HG03460 (cell line): ENCODE results near the gene TNFAIP8.

Source experiments
- ATAC-seq: cut with Tn5 transposase; IDR thresholded peaks from one replicate; pipeline ENCODE4 v1.9.1; 2021; ENCODE audit not compliant: unreplicated experiment

Gene TNFAIP8

DNA sequence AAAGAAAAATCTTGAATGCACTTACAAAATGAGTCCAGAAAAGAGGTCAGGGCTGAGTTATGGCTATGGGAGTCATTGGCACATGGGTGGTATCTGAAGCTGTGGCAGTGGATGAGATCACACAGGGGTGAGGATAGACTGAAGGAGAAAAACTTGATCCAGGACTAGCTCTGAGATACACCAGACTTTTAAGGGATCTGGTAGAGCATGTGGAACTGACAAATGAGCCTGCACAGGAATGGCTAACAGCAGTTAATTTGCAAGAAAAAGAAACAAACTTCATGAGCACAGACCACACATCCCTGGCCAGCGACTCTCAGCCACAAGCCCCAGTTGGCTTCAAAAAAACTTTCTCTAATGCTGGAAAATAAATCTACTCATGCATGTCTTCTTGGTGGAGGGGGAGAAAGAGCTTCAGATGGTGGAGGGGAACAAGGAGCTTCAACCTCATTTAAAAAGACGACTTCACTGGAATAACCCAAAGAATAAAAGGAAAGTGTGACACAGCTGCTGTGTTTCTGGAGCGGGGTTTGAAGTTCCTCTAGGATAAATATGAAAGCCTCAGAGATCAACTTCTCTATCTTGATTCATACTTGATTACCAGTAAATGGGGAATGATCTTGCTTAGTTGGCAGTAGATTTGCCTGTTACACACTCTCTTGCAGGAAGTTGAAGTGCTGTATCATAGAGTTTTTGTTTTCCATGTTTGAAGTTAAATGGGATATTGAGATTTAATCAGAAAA, 33.6 kb downstream of the TNFAIP8 start:
- ATAC-seq, result peak; percentile 51

- ATAC-seq, result no peak
These were observed 34.6 kb downstream of the TNFAIP8 start for GRCh38 chr5:119390404-119390803.

- no peak for ATAC-seq
These were observed 37.4 kb downstream of the TNFAIP8 start for GRCh38 chr5:119393201-119393691.

- ATAC-seq, result no peak
These were observed 37.9 kb downstream of the TNFAIP8 start for GRCh38 chr5:119393746-119394145.

DNA sequence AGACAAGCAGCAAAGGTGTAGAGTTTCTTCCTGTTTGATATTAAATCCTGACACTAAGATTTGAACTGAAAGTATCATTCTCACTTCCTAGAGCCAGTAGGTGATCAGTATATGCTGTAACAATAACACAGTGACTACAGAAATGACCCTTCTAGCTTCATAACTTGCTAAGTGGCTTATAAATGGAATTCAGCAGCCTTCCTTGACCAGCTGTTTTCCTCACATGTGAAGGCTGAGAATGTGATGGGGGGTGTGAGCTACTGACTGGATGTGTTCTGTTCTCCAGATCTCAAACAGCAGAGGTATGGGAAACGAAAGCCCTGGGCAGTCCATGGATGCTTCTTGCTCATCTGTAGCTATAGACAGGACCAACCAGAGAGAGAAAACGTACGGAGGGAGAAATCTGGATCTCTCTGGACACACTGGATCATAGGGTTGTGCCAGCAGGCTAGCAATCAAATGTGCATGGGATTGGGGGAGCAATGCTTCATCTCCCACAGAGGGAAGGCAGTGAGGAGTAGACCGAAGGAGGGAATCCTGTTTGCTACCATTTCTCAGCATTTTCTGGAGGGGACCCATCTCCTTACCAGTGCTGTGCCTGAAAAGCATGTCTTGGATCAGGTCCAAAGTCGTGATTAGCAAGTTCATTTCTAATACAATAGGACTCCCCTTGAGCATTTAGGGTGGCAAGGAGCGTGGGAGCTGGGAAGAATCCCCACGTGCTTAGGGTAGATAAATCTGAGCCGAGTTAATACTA, 39.4 kb downstream of the TNFAIP8 start:
- ATAC-seq, result peak; percentile 49

DNA sequence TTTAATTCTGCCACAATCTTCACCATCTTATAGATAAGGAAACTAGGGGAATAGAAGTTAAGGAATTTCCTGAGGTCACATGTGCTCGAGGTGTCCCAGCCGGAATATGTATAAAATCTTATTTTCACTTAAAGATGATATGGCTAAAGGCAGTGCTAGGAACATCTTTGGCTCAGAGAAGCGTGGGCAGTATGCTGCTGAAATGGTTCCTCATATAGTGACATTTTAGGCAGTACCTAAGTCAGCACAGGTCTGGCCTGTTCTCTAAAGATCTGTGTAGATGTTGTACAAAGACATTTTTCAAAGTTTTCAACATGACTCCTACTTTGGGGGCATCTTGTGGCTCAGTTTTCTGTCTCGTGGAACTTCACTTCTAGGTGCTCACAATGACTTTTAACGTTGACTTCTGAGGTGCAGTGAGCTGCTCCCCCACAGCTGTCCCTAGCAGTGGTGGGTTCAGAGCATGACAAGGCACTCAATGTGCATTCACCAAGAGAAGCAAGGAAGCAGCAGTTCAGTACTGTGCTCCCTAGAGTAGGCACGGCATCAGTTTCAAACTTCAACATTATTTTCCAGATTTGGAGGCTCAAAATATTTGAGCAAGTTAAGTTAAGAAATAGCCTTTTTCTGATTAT, 40.3 kb downstream of the TNFAIP8 start:
- no peak for ATAC-seq

- ATAC-seq, result peak; percentile 51
These were observed 41.9 kb downstream of the TNFAIP8 start for GRCh38 chr5:119397518-119398380.

DNA sequence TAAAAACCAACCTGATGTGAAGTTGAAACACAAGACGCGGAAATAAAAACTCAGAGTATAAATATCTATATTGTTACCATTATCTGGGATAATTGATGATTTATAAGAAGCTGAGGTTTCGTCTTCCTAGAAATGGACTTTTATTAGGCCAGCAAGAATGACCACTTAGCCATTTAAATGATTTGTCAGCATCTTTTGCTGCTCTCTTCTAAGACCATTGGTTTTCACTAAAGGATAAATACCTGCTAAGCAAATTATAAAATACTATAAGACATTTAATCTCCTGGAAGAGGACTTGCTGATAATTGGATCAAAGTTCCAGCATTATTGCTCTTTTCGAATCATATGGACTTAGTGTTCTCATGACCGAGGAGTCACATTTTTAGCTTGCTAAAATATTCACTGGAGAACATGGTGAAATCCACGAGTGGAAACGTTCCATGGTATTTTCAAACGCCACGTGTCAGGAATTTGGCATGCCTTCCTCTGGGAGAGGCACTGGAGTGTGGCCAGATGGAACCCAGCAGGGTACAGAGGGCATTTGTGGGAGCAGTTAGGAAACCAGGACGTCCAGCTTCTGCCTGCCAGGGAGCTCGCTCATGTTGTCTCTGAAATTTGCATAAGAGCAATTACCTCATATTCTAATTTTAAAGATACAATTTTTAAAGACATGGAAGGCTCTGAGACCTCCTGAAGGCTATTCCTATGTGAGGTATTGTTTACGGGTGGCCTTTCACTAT, 43.1 kb downstream of the TNFAIP8 start:
- no peak for ATAC-seq

DNA sequence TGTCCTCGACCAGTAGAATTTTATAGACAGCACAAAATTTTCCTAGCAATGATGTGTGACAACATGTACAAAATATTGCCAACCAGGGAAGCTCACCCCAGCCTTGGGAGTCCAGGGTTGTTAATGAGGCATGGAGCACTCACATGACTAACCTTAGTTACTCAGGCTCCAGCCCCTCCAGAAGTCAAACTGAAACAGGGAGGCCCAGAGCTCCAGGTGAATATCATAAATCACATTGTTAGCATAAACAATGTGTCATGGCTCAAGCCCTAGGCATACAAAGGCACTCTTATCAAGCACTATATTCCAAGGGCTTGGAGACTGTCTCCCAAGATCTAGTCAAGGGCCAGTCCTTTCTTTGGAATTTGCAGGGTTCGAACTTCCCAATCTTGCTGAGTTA, 44.4 kb downstream of the TNFAIP8 start:
- no peak for ATAC-seq

DNA sequence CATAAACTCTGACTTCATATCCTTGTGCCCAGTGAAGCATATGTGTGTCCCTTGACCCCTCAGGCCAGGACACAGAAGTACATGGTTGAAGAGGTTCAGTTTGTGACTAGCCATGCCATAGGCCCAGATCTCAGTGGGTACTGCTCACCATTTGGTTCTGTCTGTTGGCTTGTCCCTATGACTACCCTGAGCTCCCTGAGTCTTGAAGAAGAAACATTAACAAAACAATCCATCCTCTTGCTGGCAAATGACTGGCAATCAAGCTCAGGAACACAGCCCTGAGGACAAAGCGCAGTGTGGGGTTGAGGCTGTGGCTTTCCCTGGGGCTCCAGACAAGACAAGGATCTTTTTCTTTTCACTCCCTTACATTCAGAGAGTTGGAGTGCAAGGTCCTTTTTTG, 46.3 kb downstream of the TNFAIP8 start:
- no peak for ATAC-seq

DNA sequence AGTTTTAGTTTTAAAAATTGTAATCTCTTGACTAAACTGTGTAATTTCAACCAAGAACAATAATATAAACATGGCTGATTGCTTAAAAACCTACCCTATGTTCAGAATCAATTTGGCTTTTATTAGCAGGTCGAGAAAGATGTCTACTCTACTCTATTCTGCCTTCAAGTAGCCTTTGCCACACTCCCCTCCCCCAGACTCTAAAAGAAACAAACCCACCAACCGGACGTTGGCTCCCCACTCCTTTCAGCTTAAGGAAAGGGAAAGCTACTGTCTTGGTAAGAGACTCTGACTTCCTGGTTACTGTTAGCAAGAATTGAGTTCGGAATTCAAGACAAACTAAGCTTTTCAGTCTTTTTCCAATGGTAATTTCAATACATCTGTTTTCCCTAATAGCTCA, 46.7 kb downstream of the TNFAIP8 start:
- no peak for ATAC-seq

- no peak for ATAC-seq
These were observed 48.2 kb downstream of the TNFAIP8 start for GRCh38 chr5:119404033-119404432.

- ATAC-seq, result no peak
These were observed 49.6 kb downstream of the TNFAIP8 start for GRCh38 chr5:119405419-119405818.

- no peak for ATAC-seq
These were observed 50.8 kb downstream of the TNFAIP8 start for GRCh38 chr5:119406551-119407110.

DNA sequence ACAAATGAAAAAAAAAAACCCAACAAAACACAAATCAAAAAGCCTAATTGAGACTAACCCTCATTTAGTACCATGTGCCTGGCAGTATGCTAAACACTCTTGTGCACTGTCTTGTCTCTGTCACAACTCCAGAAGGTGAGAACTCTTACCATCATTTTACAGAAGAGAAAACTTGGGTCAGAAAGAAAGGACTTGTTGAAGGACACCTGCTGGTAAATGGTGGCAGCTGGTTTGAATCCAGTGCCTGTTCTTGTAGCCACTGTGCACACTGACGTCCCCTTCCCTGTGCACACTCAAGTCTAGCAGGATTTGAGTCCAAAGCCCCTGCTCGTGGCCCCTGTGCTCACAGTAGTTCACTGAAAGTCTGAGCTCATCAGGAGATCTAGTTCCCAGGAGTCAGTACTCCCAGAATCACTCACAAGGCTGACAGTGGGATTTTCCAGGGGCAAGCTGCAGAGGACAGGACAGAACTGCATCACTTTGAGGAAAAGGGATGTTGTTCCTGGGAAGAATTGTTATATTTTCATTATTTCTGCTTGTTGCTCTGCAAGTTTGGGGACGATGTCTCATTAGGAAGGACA, 53.5 kb downstream of the TNFAIP8 start:
- peak; percentile 35 for ATAC-seq

- peak; percentile 38 for ATAC-seq
These were observed 54.8 kb downstream of the TNFAIP8 start for GRCh38 chr5:119410448-119411159.

DNA sequence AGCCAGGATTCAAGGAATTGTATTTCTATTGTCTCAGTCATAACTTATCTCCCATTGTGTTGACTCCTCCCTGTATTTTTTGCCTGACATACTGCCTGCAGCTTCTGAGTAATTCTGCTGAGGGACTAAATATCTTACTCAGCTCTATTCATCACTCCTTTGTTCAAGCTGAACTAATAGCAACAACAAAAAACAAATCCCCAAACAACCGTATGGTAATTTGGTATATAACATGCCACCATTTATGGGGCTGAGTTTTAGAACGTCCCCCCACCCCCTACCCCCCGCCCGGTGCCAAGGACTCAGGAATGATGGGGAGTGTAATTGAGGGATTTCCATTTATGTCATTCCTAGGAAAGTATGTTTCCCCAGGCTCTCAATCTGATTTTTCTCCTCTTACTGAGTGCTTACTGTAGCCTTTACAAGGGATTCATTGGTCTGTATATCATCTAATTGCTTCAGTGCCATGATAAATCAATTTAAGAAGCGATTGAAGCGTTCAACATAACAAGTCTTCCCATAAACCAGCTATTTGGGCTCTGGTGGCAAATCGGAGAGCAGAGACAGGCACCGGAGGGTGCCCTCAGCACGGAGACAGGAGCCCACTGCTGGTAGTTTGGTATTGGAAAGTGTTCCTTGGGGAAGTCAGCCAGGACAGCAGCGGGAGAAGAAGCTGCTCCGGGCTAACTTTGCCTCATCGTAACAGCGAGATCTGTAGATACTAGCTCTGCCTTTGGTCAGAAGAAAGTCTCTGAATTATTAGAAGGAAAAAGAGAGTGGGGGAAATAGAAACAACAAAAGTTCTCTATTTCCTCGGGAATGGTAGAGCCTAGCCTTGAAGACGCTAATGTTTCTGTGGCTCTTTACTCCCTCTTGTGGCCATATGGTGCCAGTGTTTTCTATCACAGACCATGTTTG, 55.8 kb downstream of the TNFAIP8 start:
- ATAC-seq, result peak; percentile 57
